KOPT-K1 (cell line): ENCODE results near the gene ABRACL.
"Not testable (repeated sequence)": the region's sequence is repeated elsewhere in the genome, so short reads cannot be mapped to it uniquely, and the experiment has no call there.

Experiments used
- H3K27ac ChIP-seq: fragments of 200-600 bp; sonication (generic); 2 replicates; pipeline ENCODE4 v1.5.1; 2016; ENCODE audit warnings: antibody characterized with exemption, mild to moderate bottlenecking, low read depth, low read length; ENCODE audit not compliant: poor library complexity, severe bottlenecking
- H3K36me3 ChIP-seq: fragments of 200-600 bp; sonication (generic); 2 replicates; pipeline ENCODE4 v1.5.1; 2017; ENCODE audit warnings: antibody characterized with exemption, mild to moderate bottlenecking, low read length, moderate library complexity; ENCODE audit not compliant: insufficient read depth
- H3K9me3 ChIP-seq: fragments of 200-600 bp; sonication (generic); 2 replicates; pipeline ENCODE4 v1.5.1; 2017; ENCODE audit warnings: antibody characterized with exemption, low read length, mild to moderate bottlenecking; ENCODE audit not compliant: insufficient read depth, poor library complexity, severe bottlenecking

ABRACL gene, protein sequence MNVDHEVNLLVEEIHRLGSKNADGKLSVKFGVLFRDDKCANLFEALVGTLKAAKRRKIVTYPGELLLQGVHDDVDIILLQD

DNA sequence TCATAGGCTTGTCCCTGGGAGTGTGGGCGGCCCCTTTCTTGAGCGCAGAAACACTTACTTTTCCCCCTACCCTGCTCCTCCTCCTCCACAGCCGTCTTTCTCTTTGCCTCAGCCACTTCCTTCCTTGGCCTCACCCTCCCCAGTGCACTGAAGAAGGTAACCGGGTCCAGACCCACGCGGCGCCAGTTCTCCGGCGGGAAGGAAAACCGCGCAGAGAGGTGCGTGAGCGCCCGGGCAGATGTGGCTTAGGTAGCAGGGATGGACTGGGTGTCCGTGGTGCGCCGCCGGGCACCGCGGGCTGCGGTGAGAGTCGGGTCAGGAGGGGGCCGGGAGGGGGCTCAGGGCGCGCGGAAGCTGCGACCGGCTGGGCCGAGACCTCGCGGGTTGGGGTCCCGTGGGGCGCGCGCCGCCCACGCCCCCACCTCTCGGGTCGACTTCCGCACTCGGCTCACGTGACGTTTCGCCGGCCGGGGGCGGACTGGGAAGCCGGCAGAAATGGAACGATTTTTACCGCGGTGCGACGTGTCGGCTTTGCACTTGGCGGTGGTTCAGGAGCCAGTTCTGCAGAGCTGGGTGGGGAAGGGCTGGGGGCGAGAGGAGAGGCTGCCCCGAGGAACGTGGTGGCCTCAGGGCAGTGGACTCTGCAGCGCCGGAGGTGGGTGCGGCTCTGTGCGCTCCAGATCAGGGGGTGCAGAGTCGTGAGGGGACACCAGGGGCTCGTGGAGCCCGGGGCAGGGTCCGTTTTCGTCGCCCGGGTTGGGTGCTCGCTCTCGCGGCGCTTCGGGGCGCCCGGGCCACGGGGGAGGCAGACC is at the start of gene ABRACL:
Gene ABRACL, plus strand, starts transcription at position 88 of the 812 bp plus-strand sequence. CDS start 5,416 bp downstream, outside the sequence.
- Histone ChIP-seq H3K27ac (peak within 1 kb of the TSS; percentile 92), H3K36me3 (peaks cover 14% of the 10 kb centered on the region), H3K9me3 (no peaks in the 10 kb centered on the region)

DNA sequence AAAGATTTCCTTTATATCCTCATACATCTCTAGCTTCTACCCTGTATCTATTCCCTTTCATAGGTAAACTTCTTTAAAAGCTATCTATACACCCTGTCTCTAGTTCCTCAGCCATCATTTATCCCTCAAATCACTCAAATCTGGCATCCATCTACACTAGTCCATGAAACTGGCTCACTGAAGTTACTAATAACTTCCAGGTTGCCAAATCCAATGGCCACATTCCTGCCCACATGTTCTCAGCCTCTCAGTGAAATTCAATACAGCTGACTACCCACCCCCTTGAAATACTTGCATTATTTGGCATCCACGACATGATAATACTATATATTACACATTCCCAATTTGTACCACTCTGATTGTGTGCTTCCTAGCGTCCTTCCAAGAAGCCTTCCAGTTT is 49.2 kb upstream of the ABRACL start:
- Histone ChIP-seq H3K9me3 (no peaks in the 10 kb centered on the region), H3K36me3 (no peaks in the 10 kb centered on the region), H3K27ac (no peak overlapping the region)

DNA sequence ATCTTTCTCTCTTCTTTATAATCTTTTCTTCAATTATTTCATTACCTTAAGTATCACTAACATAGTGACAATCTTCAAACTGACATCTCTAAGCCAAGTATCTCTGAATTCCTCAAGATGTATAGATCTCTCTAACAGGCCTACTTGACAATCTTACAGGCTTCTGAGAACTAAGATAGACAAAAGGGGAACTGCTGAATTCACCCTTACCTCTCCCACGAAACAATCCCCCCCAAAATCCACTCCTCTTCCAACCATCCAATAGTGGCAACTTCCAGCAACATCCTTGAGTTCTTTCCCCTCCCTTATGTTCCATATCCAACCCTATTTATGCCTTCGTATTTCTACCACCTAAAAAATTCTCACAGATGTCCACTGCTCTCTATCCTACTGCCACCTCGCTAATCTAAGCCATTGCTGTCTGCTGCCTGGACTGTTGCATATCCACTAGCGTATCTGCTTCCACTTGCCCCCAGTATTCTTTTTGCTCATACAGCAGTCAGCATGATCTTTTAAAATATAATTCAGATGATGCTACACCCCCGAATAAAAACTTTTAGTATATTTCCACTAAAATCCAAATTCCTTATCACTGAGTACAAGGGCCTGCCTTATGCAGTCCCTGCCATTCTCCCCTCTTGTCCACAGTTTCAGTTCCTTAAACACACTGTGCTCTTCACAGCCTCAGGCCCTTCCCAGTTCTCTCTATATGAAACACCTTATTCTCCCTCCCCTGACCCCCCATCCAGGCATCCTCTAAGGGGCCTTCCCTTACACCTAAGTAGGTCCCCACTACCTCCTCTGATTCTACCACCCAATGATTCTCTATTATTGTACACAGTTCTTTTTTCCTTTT is 48.5 kb upstream of the ABRACL start:
- Histone ChIP-seq H3K9me3 (no peaks in the 10 kb centered on the region), H3K36me3 (no peaks in the 10 kb centered on the region), H3K27ac (no peak overlapping the region)

DNA sequence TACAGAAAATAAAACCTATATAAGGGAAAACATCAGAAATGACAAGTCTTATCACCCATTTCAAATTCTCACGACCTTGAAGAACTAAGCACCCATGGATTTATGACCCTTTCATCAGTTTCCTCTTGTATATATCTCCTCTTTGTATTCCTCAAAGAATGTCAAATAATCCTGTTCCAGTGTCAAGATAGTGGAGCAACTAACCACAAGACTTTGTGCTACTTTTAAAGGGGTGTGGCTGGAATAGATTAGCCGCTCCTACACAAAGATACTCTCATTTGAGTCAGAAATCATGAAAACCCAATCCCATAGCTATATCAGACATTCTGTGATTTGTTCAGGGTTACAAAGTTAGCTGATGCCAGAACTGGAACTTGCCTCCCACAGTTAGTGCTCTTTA is 47.1 kb upstream of the ABRACL start:
- Histone ChIP-seq H3K27ac (no peak overlapping the region), H3K9me3 (no peaks in the 10 kb centered on the region), H3K36me3 (no peaks in the 10 kb centered on the region)

DNA sequence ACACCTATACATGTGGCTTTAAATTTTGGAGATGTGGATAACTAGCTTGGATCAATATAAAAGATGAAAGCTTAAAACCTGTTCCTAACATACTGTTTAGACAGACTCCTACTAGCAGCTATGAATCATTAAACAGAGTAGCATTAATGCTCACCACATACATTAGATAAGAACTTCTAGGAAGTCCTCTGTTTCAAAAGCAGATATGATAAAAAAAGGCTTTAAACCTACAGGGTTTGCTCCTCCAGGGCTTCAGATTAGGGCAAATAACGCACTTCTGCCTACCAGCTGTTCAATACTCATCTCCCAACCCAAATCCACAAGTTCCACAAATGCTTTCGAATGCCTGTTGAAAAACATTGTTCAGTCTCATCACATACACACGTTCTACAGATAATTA is 42.0 kb upstream of the ABRACL start:
- H3K9me3 ChIP-seq: no peaks in the 10 kb centered on the region
- H3K27ac ChIP-seq: peak overlapping the region; percentile 86
- no peaks in the 10 kb centered on the region for H3K36me3 ChIP-seq

DNA sequence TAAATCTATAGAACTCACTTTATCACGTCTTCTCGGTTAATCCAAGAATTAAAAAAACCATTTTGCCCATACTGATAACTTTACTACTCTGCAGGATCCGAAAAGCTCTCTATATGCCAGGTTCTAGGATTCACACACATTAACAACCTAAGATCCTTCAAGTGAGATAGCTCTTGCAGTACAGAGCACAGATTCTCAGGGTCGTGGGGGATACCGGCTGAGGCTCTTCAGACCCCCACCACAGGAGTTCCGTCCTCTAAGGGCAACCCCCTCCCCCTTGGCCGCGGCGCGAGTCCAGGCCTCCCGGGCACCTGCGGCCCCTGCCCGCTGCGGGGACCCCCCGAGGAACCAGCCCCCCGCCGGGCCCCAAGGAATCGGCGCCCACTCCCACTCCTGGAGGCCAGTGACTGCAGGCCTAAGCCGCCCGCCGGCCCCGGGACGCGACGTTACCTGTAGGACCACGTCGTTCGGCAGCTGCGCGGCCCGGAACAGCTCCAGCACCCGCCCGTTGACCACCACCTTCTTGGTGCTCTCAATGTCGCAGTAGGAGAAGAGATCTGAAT is 41.4 kb upstream of the ABRACL start:
- H3K9me3 ChIP-seq: no peaks in the 10 kb centered on the region
- H3K27ac ChIP-seq: peak overlapping the region; percentile 86
- no peaks in the 10 kb centered on the region for H3K36me3 ChIP-seq

DNA sequence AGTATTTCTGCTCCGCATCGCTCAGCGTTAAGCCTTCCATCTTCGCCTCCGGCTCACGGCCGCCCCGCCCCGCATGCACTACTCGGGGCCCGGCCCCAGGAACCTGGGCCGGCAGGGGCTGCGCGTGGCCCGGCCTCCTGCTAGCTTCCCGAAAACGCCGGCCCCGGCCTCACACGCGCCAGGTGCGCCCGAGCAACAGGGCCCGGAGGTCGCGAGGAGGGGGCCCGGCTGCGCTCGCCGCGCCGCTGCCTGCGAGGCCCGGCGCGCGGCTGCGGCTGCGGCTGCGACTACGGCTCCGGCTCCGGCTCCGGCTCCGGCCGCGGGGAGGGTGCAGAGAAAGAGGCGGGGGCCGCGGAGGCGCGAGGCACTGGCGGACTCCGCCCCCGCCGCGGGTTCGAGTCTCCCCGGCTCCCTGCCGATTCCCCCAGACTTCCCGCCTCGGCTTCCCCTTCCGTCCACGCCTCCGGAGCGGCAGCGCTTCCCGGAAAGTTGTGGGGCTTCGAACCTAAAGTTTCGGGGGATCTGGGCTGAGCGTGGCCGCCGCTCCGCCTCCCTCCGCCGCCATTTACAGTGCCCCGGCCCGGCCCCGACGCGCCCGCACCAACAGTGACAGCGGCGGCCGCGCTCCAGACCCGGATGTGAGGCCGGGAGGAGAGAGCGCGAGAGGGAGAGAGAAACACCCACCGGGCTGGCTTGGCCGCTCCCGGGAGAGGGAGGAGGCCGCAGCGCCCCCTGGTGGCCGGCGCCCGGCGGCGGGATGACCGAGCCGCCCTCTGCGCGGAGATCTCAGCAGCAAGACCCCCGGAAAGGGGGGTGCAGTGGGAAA is 40.7 kb upstream of the ABRACL start, which contains the start of gene REPS1:
Gene REPS1, minus strand, starts transcription at position 611 of the 826 bp plus-strand sequence. Its CDS starts 571 bp downstream, at position 40.
- Histone ChIP-seq H3K36me3 (no peaks in the 10 kb centered on the region), H3K9me3 (no peaks in the 10 kb centered on the region), H3K27ac (peak within 1 kb of the TSS; percentile 86)

DNA sequence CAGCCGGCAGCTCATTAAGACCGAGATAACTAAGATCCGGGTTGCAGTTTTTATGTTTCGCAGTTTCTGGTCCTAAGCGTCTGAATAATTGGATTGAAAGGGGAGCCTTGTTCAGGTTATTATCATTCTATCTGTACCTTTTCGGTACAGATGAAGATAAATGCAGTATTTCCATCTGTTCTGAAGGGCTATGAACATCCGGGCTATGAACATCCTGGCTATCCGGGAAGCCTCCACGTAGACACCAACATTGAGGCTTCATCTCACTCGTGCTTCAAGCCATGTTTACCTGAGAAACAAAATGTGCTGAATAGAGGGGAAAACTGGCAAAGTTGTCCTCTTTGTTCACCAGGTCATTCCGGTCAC is 40.1 kb upstream of the ABRACL start:
- Histone ChIP-seq H3K9me3 (no peaks in the 10 kb centered on the region), H3K27ac (peak overlapping the region; percentile 86), H3K36me3 (no peaks in the 10 kb centered on the region)

DNA sequence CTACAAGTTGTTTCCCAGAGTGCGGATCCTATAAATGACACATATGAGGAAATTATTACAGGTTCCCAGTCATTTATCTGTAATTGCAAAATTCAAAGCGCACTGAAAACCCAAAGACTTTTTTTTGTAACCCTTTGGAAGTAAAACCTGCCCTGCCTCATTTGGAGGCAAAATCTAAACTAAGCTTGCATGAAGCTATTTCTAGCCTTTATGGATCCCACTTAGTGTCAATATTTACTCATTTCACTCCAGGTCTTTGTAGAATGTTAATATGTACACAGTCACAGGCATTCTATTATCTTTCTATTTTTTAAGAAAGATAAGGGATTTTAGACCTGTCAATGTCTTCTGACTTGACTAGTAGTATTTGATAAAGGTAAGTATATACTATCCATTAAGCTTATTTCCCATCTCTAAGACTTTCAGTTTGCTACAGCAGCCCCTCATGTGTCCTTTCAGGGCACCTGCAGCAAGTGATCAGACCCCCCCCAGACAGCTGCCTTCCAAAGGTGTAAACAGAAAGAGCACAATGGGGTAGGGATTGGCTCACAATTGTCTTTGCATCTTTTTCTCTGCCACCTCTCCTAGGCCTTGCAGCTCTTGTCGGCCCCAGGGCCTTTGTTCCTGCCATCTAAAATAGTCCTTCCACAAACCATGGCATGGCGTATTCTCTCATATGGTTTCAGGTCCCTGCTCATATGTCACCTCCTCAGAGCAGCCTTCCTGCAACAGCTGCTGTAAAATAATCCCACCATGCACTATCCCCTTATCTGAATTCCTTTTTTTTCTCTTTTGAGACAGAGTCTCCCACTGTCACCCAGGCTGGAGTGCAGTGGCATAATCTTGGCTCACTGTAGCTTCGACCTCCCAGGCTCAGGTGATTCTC is 39.2 kb upstream of the ABRACL start:
- H3K9me3 ChIP-seq: no peaks in the 10 kb centered on the region
- H3K27ac ChIP-seq: no peak overlapping the region
- H3K36me3 ChIP-seq: no peaks in the 10 kb centered on the region

DNA sequence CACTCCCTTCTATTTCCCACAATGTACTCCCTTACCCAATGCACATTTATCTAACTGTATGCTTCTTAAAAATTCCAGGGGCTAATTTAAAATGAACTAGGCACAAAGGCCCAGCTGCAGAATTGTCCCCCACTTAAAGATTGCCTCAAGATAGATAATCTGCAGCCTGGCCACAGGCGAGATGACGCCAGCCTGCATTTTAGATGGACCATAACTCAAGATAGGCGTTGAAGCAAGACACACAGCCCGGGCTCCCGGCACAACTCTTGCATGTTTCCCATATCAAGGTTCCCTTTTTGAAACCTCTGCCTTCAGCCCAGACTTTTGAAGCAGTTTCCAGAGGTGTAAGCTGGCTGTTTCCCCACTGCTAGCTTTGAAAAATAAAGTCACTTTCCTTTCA is 37.3 kb upstream of the ABRACL start:
- no peak overlapping the region for H3K27ac ChIP-seq
- no peaks in the 10 kb centered on the region for H3K9me3 ChIP-seq
- no peaks in the 10 kb centered on the region for H3K36me3 ChIP-seq

DNA sequence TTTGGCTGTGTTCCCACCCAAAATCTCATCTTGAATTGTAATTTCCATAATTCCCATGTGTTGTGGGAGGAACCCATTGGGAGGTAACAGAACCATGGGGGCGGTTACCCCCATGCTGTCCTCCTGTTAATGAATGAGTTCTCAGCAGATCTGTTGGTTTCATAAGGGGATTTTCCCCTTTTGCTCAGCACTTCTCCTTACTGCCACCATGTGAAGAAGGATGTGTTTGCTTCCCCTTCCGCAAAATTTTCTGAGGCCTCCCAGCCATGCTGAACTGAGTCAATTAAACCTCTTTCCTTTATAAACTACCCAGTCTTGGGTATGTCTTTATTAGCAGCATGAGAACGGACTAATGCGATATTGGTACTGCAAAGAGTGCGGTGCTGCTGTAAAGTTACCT is 35.6 kb upstream of the ABRACL start:
- not testable (repeated sequence) for H3K36me3 ChIP-seq, H3K27ac ChIP-seq, H3K9me3 ChIP-seq

DNA sequence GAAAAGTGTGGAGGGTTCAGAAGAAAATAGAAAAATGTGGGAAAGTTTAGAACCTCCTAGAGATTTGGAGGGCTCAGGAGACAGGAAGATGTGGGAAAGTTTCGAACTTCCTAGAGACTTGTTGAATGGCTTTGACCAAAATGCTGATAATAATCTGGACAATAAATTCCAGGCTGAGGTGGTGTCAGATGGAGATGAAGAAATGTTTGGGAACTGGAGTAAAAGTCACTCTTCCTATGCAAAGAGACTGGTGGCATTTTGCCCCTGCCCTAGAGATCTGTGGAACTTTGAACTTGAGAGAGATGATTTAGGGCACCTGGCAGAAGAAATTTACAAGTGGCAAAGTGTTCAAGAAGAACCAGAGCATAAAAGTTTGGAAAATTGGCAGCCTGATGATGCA is 35.1 kb upstream of the ABRACL start:
- not testable (repeated sequence) for H3K36me3 ChIP-seq, H3K27ac ChIP-seq, H3K9me3 ChIP-seq

DNA sequence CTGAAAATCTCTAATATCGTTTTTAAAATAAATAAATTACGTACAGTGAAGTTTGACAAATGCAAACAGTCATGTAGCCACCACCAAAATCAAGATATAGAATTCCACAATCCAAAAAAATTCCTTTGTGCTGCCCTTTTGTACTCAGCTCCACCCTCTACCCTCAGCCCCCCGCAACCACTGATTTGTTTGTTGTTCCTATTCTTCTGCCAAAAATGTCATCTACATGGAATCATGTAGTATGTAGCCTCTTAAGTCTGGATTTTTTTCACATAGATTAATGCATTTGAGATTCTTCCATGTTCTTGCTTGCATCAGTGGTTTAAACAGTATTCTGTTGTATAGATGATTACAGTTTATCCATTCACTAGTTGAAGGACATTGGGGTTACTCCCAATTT is 32.0 kb upstream of the ABRACL start:
- Histone ChIP-seq H3K27ac (no peak overlapping the region), H3K36me3 (no peaks in the 10 kb centered on the region), H3K9me3 (no peaks in the 10 kb centered on the region)

DNA sequence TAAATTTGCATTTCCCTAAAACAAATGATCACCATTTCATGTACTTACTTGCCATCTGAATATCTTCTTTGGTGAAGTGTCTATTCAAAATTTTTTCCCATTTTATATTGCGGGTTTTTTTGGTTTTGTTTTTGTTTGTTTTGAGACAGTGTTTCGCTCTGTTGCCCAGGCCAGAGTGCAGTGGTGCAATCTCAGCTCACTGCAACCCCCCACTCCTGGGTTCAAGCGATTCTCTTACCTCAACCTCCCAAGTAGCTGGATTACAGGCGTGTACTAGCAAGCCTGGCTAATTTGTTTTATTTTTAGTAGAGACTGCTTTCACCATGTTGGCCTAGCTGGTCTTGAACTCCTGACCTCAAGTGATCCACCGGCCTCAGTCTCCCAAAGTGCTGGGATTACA is 31.4 kb upstream of the ABRACL start:
- Histone ChIP-seq H3K36me3 (no peaks in the 10 kb centered on the region), H3K9me3 (no peaks in the 10 kb centered on the region), H3K27ac (no peak overlapping the region)
